Hepatocyte (in vitro differentiated cells): ENCODE data around the gene SMIM9. TPM values are rescaled to one million over a fixed set of nuclear protein-coding genes. Genes with fewer than 3 reads are reported as not detected.

Experiments
- DNase-seq: peaks from one replicate; pipeline ENCODE4 v3.0.0-alpha.2; 2016; ENCODE audit warnings: low spot score
- H2AFZ ChIP-seq: fragments of 200-600 bp; sonication (generic); 2 replicates; pipeline ENCODE4 v1.6.0; 2016; ENCODE audit warnings: antibody characterized with exemption, mild to moderate bottlenecking
- H3K27ac ChIP-seq: fragments of 200-600 bp; sonication (generic); 2 replicates; pipeline ENCODE4 v1.5.1; 2016; ENCODE audit warnings: mild to moderate bottlenecking
- H3K27me3 ChIP-seq: fragments of 200-600 bp; sonication (generic); 2 replicates; pipeline ENCODE4 v1.6.1; 2016
- H3K36me3 ChIP-seq: fragments of 200-600 bp; sonication (generic); replicated peaks from 2 replicates; pipeline ENCODE4 v1.5.1; 2016; ENCODE audit warnings: low read depth; ENCODE audit not compliant: insufficient read depth
- H3K4me1 ChIP-seq: fragments of 200-600 bp; sonication (generic); 2 replicates; pipeline ENCODE4 v1.5.1; 2016; ENCODE audit warnings: mild to moderate bottlenecking, moderate library complexity; ENCODE audit not compliant: insufficient read depth
- H3K4me2 ChIP-seq: fragments of 200-600 bp; sonication (generic); 2 replicates; pipeline ENCODE4 v1.6.0; 2016
- H3K4me3 ChIP-seq: fragments of 200-600 bp; sonication (generic); 2 replicates; pipeline ENCODE4 v1.5.1; 2016; ENCODE audit warnings: mild to moderate bottlenecking
- H3K79me2 ChIP-seq: fragments of 200-600 bp; sonication (generic); 2 replicates; pipeline ENCODE4 v1.6.0; 2017; ENCODE audit warnings: mild to moderate bottlenecking
- H3K9me2 ChIP-seq: fragments of 200-600 bp; sonication (generic); replicated peaks from 2 replicates; pipeline ENCODE4 v1.6.0; 2017; ENCODE audit warnings: mild to moderate bottlenecking; ENCODE audit not compliant: insufficient read depth
- H3K9me3 ChIP-seq: fragments of 200-600 bp; sonication (generic); 2 replicates; pipeline ENCODE4 v1.5.1; 2016; ENCODE audit warnings: low read depth, mild to moderate bottlenecking
- H4K20me1 ChIP-seq: fragments of 200-600 bp; sonication (generic); 2 replicates; pipeline ENCODE4 v1.6.0; 2016; ENCODE audit warnings: mild to moderate bottlenecking; ENCODE audit not compliant: insufficient read depth, poor library complexity, severe bottlenecking
- EZH2 ChIP-seq: fragments of 200-600 bp; sonication (generic); IDR thresholded peaks from 2 replicates; pipeline ENCODE4 v1.6.1; 2016; ENCODE audit warnings: antibody characterized with exemption, mild to moderate bottlenecking, borderline replicate concordance
- EZH2phosphoT487 ChIP-seq: fragments of 200-600 bp; sonication (generic); IDR thresholded peaks from one replicate; pipeline ENCODE4 v1.6.1; 2018; ENCODE audit warnings: antibody characterized with exemption, mild to moderate bottlenecking, low read depth, moderate library complexity; ENCODE audit not compliant: unreplicated experiment, severe bottlenecking
- WGBS: methylation state at CpG from one replicate; pipeline ENCODE4 v1.1.6; 2016; ENCODE audit warnings: low lambda C conversion rate; ENCODE audit errors: missing lambda C conversion rate; 5-methylcytosine and 5-hydroxymethylcytosine counted together
- polyA plus RNA-seq: library from polyadenylated mRNA; unstranded; fragments of >200 nt; fragmentation: Nextera tagmentation; extraction: Ambion mirVana; gene quantifications from 2 replicates; pipeline ENCODE4 v1.2.1, GENCODE V29; 2016
- total RNA-seq: library from RNA; depleted of rRNA; stranded (reverse); fragments of >200 nt; gene quantifications from 2 replicates; pipeline ENCODE4 v1.2.3, GENCODE V29; 2014
- TF ChIP-seq, protein P1 (sequence below): fragments of 200-600 bp; sonication (generic); IDR thresholded peaks from 2 replicates; pipeline ENCODE4 v1.5.1; 2016; ENCODE audit warnings: antibody characterized with exemption, mild to moderate bottlenecking; ENCODE audit not compliant: poor library complexity

SMIM9 gene
- total and polyA plus RNA-seq, 2 experiments from 2014 or later: not detected

DNA sequence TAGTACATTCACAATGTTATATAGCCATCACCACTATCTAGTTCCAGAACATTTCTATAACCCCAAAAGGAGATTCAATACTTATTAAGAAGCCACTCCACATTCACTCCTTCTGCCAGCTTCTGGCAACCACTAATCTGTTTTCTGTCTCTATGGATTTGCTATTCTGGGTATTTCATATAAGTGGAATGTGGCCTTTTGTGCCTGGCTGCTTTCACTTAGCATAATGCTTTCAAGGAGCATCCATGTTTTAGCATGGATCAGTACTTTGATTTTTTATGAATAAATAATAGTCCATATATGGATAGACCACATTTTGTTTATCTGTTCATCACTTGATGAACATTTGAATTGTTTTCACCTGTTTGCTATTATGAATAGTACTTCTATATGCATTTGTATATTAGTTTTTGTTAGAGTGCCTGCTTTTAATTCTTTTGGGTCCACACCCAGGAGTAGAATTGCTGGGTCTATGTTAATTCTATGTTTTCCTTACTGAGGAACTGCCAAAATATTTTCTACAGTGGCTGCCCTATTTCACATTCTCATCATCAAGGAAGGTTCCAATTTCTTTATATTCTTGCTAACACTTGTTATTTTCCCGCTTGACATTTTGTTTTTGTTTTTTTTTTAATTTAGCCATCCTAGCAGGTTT, 16.6 kb upstream of the SMIM9 start:
- H4K20me1 ChIP-seq: no peaks in the 10 kb centered on the region
- no peaks in the 10 kb centered on the region for H3K79me2 ChIP-seq
- no peak overlapping the region for H2AFZ ChIP-seq
- no peak overlapping the region for H3K4me2 ChIP-seq
- DNase-seq: no peak
- TF ChIP-seq EZH2 (no peak), EZH2phosphoT487 (no peak)
- TF ChIP-seq, protein P1, sequence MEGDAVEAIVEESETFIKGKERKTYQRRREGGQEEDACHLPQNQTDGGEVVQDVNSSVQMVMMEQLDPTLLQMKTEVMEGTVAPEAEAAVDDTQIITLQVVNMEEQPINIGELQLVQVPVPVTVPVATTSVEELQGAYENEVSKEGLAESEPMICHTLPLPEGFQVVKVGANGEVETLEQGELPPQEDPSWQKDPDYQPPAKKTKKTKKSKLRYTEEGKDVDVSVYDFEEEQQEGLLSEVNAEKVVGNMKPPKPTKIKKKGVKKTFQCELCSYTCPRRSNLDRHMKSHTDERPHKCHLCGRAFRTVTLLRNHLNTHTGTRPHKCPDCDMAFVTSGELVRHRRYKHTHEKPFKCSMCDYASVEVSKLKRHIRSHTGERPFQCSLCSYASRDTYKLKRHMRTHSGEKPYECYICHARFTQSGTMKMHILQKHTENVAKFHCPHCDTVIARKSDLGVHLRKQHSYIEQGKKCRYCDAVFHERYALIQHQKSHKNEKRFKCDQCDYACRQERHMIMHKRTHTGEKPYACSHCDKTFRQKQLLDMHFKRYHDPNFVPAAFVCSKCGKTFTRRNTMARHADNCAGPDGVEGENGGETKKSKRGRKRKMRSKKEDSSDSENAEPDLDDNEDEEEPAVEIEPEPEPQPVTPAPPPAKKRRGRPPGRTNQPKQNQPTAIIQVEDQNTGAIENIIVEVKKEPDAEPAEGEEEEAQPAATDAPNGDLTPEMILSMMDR: no peak
- no peak overlapping the region for H3K27ac ChIP-seq
- 65% methylated on average over 1 of the region's 1 CpG for WGBS
- no peaks in the 10 kb centered on the region for H3K9me3 ChIP-seq
- no peaks in the 10 kb centered on the region for H3K36me3 ChIP-seq
- no peaks in the 10 kb centered on the region for H3K9me2 ChIP-seq
- no peaks in the 10 kb centered on the region for H3K4me1 ChIP-seq
- H3K27me3 ChIP-seq: no peaks in the 10 kb centered on the region
- no peak overlapping the region for H3K4me3 ChIP-seq

DNA sequence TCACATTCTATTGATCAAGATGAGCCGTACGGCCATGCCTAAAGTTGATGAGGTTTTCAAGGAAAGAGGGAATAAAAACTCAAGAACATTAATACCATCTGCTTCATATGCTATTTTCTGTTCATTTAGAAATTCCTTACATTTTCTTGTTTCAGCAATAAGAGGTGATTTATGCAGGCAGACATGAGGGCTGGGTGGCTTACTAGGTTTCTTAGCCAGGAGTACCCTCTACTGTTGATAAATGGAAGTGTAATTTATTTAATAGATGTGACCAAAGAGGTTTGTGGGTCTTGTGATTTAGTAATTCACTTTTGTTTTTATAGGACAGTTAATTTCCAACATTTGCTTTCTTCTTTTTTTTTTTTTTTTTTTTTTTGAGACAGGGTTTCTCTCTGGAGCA, 6.4 kb upstream of the SMIM9 start:
- 96% methylated on average over 2 of the region's 2 CpGs for WGBS
- Histone ChIP-seq H3K9me2 (no peaks in the 10 kb centered on the region), H3K27me3 (no peaks in the 10 kb centered on the region), H3K9me3 (no peaks in the 10 kb centered on the region), H3K4me2 (no peak overlapping the region), H2AFZ (no peak overlapping the region), H3K4me3 (no peak overlapping the region), H4K20me1 (no peaks in the 10 kb centered on the region), H3K79me2 (no peaks in the 10 kb centered on the region), H3K36me3 (no peaks in the 10 kb centered on the region), H3K27ac (no peak overlapping the region), H3K4me1 (no peaks in the 10 kb centered on the region)
- DNase-seq: peak; percentile 23
- no peak for TF ChIP-seq EZH2
- TF ChIP-seq, protein P1: peak; percentile 44

DNA sequence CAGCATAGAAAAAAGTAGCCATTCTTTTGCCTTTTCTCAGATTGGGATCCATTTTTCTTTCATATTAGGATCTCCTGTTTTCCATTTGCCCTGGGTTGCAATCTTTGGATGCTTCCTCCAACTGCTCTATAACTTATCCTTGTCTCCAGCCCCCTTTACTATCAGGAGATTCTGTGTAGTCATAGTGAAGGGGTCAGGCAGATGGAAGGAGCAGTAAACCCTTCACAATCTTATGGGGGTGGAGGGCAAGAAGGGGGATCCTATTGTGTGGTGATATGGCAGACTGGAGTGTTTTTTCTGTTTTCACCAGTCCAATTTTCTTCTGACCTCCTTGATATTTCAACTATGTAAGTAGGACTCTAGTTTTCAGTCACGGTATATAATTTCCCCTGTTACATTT, 1.7 kb upstream of the SMIM9 start:
- Histone ChIP-seq H3K4me2 (no peak overlapping the region), H2AFZ (no peak overlapping the region), H3K4me3 (no peak overlapping the region), H4K20me1 (no peaks in the 10 kb centered on the region), H3K27ac (no peak overlapping the region), H3K27me3 (no peaks in the 10 kb centered on the region), H3K4me1 (no peaks in the 10 kb centered on the region), H3K79me2 (no peaks in the 10 kb centered on the region), H3K9me2 (no peaks in the 10 kb centered on the region), H3K9me3 (no peaks in the 10 kb centered on the region), H3K36me3 (no peaks in the 10 kb centered on the region)
- 82% methylated on average over 1 of the region's 1 CpG for WGBS
- TF ChIP-seq, protein P1: no peak
- TF ChIP-seq EZH2phosphoT487: no peak
- no peak for TF ChIP-seq EZH2
- DNase-seq: no peak
